GM20000 (cell line): Measurements from ENCODE around the gene HAPLN3.
A peak's percentile ranks its signal among the peaks of the same experiment; 100 is the strongest.
"Not testable (repeated sequence)": the region's sequence is repeated elsewhere in the genome, so short reads cannot be mapped to it uniquely, and the experiment has no call there.

Experiments used
- DNase-seq: peaks from one replicate; pipeline ENCODE4 v3.0.0; 2012; ENCODE audit warnings: low spot score
- CTCF ChIP-seq: IDR thresholded peaks from 2 replicates; pipeline ENCODE4 v1.5.1; 2012; ENCODE audit warnings: mild to moderate bottlenecking, control low read depth; ENCODE audit errors: extremely low read depth, missing control alignments

HAPLN3 gene, protein sequence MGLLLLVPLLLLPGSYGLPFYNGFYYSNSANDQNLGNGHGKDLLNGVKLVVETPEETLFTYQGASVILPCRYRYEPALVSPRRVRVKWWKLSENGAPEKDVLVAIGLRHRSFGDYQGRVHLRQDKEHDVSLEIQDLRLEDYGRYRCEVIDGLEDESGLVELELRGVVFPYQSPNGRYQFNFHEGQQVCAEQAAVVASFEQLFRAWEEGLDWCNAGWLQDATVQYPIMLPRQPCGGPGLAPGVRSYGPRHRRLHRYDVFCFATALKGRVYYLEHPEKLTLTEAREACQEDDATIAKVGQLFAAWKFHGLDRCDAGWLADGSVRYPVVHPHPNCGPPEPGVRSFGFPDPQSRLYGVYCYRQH

DNA sequence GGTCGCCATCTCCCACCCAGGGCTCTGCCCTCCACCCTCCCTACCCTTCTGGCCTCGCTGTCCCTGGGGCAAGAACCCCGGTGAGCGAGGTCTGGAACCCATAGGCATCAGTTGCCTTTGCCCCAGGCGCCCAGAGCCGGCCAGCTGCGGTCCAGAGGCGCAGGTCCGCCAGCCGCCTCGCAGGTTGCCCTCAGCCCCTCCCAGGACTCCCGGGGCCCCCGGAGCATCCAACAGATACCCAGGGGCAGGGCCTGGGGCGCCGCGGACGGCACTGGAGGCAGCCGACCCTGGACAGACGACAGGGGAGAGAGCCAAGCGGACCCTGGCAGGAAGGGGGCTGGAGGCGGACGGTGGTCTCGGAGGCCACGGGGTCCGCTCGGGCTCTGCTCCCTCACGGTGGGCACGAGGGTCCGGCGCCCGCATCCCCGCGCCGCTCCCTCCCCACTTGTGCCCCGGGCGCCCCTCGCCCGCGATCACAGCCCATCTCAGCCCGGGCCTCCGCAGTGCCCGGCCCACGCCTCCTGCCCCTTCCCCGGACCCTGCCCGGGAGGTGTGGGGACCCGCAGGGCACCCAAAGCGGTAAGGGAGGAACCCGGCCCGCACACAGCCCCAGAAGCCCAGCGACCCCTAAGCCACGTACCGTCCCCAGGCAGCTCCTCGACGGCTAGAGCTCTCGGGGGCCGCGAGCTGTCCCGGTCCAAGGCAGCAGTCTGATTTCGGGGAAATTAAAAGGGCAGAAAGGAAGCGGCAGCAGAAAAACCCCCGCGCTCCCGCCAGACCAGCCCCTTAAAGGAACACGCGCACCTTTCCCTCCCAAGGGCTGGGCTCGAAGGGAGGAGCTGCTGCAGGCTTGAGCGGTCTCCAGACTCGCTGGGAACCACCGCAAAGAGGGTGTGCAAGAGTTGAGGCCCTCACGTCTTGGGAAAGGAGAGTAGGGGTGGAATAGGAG lies at the start of gene HAPLN3:
Gene HAPLN3, minus strand, starts transcription at position 726 of the 949 bp plus-strand sequence. CDS start 8,246 bp downstream, outside the sequence.
- DNase-seq = peak; percentile 78
- no peak for TF ChIP-seq CTCF

- no peak for DNase-seq
- TF ChIP-seq CTCF = no peak
Measured at GRCh38 chr15:88940110-88940675, 44.8 kb upstream of the HAPLN3 start.

- no peak for DNase-seq
- no peak for TF ChIP-seq CTCF
Measured at GRCh38 chr15:88939486-88939806, 44.1 kb upstream of the HAPLN3 start.

DNA sequence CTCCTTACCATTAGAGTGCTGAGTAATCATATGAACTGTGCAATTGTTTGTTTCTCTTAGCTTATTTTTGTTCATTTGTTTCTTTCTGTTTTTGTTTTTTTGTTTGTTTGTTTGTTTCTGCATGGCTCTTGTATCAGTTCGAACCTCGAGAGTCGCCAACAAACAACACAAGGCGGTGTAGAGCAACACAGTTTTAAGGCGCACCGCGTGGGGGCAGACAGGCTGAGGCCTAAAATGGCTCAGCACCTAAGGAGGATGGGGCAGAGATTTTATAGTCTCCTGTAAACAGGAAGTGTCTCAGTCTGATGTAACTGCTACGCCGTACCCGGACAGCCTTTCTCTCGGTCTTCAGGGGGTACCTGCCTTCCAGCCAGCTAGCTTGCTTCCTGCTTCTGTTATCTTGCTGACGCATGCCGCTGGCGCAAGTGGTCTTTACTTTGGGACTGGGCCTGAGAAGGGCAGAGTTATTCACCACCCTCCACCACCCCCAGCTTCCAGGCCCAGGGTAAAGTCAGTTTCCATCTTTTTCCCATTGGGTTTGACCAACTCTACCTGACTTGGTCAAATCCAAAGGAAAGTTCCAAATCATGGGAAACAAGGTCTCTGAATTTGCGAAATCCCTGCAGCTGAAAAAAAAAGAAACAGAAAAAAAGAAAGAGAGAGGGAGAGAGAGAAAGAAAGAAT lies 43.6 kb upstream of the HAPLN3 start:
- TF ChIP-seq CTCF = no peak
- DNase-seq = no peak

- DNase-seq = not testable (repeated sequence)
Measured at GRCh38 chr15:88934449-88934848, 39.1 kb upstream of the HAPLN3 start.

GRCh38 chr15:88932875-88933330 lies 37.6 kb upstream of the HAPLN3 start:
- no peak for TF ChIP-seq CTCF
- DNase-seq = no peak

GRCh38 chr15:88932271-88932874 lies 37.0 kb upstream of the HAPLN3 start:
- no peak for DNase-seq
- TF ChIP-seq CTCF = no peak
